ACC112 (cell line): ENCODE results near the gene LNX2.

Experiments used
- H2AFZ ChIP-seq: fragments of 200-600 bp; sonication (generic); one replicate; pipeline ENCODE4 v1.6.0; 2017; ENCODE audit warnings: antibody characterized with exemption, low read length; ENCODE audit not compliant: unreplicated experiment
- H3K27ac ChIP-seq: fragments of 200-600 bp; sonication (generic); 2 replicates; pipeline ENCODE4 v1.5.1; 2014; ENCODE audit warnings: low read depth, mild to moderate bottlenecking, antibody characterized with exemption, low read length, moderate library complexity
- H3K27me3 ChIP-seq: fragments of 200-600 bp; sonication (generic); 2 replicates; pipeline ENCODE4 v1.6.1; 2014; ENCODE audit warnings: mild to moderate bottlenecking, antibody characterized with exemption, low read length, moderate library complexity, mixed read lengths; ENCODE audit not compliant: insufficient read depth
- H3K36me3 ChIP-seq: fragments of 200-600 bp; sonication (generic); 2 replicates; pipeline ENCODE4 v1.6.1; 2016; ENCODE audit warnings: mild to moderate bottlenecking, antibody characterized with exemption, low read length, moderate library complexity, mixed read lengths; ENCODE audit not compliant: insufficient read depth
- H3K4me1 ChIP-seq: fragments of 200-600 bp; sonication (generic); one replicate; pipeline ENCODE4 v1.6.1; 2016; ENCODE audit warnings: low read length, mixed read lengths; ENCODE audit not compliant: insufficient read depth, unreplicated experiment, control insufficient read depth
- H3K4me3 ChIP-seq: fragments of 200-600 bp; sonication (generic); 2 replicates; pipeline ENCODE4 v1.5.1; 2014; ENCODE audit warnings: mild to moderate bottlenecking, low read depth, low read length
- H3K79me2 ChIP-seq: fragments of 200-600 bp; sonication (generic); one replicate; pipeline ENCODE4 v1.6.0; 2016; ENCODE audit warnings: low read length; ENCODE audit not compliant: control insufficient read depth, unreplicated experiment, insufficient read depth

The LNX2 gene

DNA sequence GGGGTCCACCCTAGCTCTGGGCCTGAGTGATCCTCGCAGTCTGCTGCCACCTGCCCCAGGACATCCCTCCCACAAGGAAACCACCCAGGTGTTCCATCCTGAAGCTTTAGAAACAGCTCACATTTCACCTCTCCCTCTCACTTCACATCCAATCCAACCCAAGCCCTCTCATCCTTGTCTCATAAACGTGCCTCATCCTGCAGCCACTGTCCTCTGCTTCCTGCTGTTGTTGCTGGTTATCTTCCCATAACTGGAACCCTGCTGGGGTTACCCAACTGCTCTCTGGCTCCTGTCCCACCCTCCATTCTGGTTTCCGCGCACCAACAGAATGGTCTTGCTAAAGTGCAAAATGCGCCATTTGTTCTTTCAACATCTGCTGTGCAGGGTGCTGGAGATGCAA is 110.2 kb downstream of the LNX2 start:
- Histone ChIP-seq H3K27ac (no peak overlapping the region), H2AFZ (no peak overlapping the region), H3K27me3 (peaks cover 68% of the 10 kb centered on the region), H3K4me1 (no peaks in the 10 kb centered on the region), H3K4me3 (no peak overlapping the region), H3K36me3 (no peaks in the 10 kb centered on the region), H3K79me2 (no peaks in the 10 kb centered on the region)

DNA sequence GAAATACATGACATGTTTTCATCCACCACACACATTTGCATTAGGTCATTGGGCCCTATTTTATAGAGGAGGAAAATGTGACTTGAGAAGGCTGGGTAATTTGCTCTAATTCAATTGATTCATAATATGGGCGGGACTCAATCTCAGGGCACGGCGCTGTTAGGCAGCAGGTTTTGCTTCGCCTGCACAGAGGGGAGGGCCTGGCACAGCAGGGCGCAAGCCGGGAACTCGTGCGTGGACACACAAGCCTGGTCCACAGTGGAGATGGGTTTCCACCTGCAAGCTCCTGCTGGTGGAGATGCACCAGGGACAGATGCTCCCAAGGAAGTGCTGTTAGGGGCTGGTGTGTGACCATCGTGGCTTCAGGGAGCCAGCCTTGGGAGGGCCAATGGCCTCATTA is 111.5 kb downstream of the LNX2 start:
- H3K4me3 ChIP-seq, result no peak overlapping the region
- no peaks in the 10 kb centered on the region for H3K79me2 ChIP-seq
- no peak overlapping the region for H2AFZ ChIP-seq
- H3K27me3 ChIP-seq, result peaks cover 73% of the 10 kb centered on the region
- H3K27ac ChIP-seq, result no peak overlapping the region
- no peaks in the 10 kb centered on the region for H3K36me3 ChIP-seq
- H3K4me1 ChIP-seq, result no peaks in the 10 kb centered on the region

- H2AFZ ChIP-seq, result no peak overlapping the region
- H3K4me3 ChIP-seq, result no peak overlapping the region
- H3K27ac ChIP-seq, result no peak overlapping the region
- H3K4me1 ChIP-seq, result no peaks in the 10 kb centered on the region
- H3K36me3 ChIP-seq, result no peaks in the 10 kb centered on the region
- peaks cover 79% of the 10 kb centered on the region for H3K27me3 ChIP-seq
- no peaks in the 10 kb centered on the region for H3K79me2 ChIP-seq
Observed at GRCh38 chr13:27505792-27506191, 114.5 kb downstream of the LNX2 start.

DNA sequence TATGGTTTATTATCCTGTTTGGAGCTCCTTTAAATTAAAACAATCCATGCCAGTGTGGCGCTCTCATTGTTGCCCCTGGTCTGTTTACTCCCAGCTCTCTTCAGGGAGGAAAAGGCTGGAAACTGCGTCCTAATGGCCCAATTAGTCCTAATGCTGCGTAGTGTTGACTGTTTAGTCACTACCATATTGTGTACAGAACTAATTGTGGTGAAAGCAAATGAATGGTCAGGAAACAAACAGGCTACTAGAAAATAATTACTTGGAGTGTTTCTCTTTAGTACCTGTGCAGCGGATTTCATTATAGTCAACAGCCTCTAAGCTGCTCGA is 115.5 kb downstream of the LNX2 start:
- peaks cover 77% of the 10 kb centered on the region for H3K27me3 ChIP-seq

GRCh38 chr13:27504128-27504867 is 116.0 kb downstream of the LNX2 start:
- Histone ChIP-seq H3K4me1 (no peaks in the 10 kb centered on the region), H3K4me3 (no peak overlapping the region), H3K36me3 (no peaks in the 10 kb centered on the region), H3K79me2 (no peaks in the 10 kb centered on the region), H3K27me3 (peaks cover 71% of the 10 kb centered on the region), H2AFZ (no peak overlapping the region), H3K27ac (no peak overlapping the region)

More for the DNA sequence above, 115.5 kb downstream of the LNX2 start:
- H3K36me3 ChIP-seq, result no peaks in the 10 kb centered on the region
- H3K27ac ChIP-seq, result no peak overlapping the region
- no peak overlapping the region for H2AFZ ChIP-seq
- no peak overlapping the region for H3K4me3 ChIP-seq
- no peaks in the 10 kb centered on the region for H3K4me1 ChIP-seq
- no peaks in the 10 kb centered on the region for H3K79me2 ChIP-seq

- H3K79me2 ChIP-seq, result no peaks in the 10 kb centered on the region
- no peak overlapping the region for H3K4me3 ChIP-seq
- no peak overlapping the region for H2AFZ ChIP-seq
- H3K36me3 ChIP-seq, result no peaks in the 10 kb centered on the region
- H3K4me1 ChIP-seq, result no peaks in the 10 kb centered on the region
- peaks cover 56% of the 10 kb centered on the region for H3K27me3 ChIP-seq
- no peak overlapping the region for H3K27ac ChIP-seq
Observed at GRCh38 chr13:27500806-27501534, 119.4 kb downstream of the LNX2 start.

GRCh38 chr13:27497563-27498230 is 122.6 kb downstream of the LNX2 start:
- H3K4me3 ChIP-seq, result no peak overlapping the region
- H3K4me1 ChIP-seq, result no peaks in the 10 kb centered on the region
- no peaks in the 10 kb centered on the region for H3K79me2 ChIP-seq
- H3K27ac ChIP-seq, result no peak overlapping the region
- H2AFZ ChIP-seq, result no peak overlapping the region
- H3K27me3 ChIP-seq, result peaks cover 55% of the 10 kb centered on the region
- H3K36me3 ChIP-seq, result no peaks in the 10 kb centered on the region

DNA sequence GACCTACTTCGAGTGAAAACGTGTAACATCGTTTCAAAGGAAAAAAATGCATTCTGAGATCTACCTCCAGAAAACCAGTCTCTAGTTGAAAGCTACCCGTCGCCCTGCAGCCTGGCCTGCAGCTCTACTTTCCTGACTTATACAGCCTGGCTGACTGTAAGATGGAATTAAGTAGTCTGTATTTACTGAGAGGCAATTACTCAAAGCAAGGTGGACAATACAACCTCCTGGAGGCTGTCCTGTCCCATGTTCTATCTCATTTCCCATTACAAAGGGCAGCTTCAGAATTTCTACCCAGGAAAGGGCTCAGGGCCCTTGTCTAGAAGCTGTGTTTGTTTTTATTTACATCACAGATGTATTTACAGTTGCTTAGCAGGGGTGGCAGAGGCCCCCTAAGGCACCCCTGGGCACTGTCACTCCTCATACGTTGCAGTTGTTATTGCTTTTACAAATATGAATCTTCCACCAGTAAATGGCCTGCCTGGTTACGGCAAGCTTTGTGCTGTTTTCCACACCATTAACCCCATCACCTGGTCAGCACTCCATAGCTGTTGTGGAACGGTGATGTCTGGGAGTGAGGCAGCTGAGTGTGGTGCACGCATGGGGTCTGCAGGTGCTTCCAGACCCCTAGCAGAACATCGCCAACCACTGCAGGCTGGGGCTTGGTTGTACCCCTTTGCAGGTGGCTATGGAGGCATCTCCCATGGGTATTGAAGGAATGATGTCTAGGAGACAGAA is 123.6 kb downstream of the LNX2 start:
- H3K4me1 ChIP-seq, result no peaks in the 10 kb centered on the region
- no peaks in the 10 kb centered on the region for H3K79me2 ChIP-seq
- no peak overlapping the region for H3K27ac ChIP-seq
- no peaks in the 10 kb centered on the region for H3K36me3 ChIP-seq
- H3K27me3 ChIP-seq, result peaks cover 48% of the 10 kb centered on the region
- H3K4me3 ChIP-seq, result no peak overlapping the region
- H2AFZ ChIP-seq, result no peak overlapping the region

GRCh38 chr13:27496006-27496405 is 124.3 kb downstream of the LNX2 start:
- no peak overlapping the region for H3K4me3 ChIP-seq
- H3K36me3 ChIP-seq, result no peaks in the 10 kb centered on the region
- H3K79me2 ChIP-seq, result no peaks in the 10 kb centered on the region
- peaks cover 42% of the 10 kb centered on the region for H3K27me3 ChIP-seq
- no peak overlapping the region for H2AFZ ChIP-seq
- H3K4me1 ChIP-seq, result no peaks in the 10 kb centered on the region
- no peak overlapping the region for H3K27ac ChIP-seq
